Epithelial cell of proximal tubule (primary cell): ENCODE data around the gene CASP8AP2. TPM values are rescaled to one million over a fixed set of nuclear protein-coding genes. Genes with fewer than 3 reads are reported as not detected.

Experiments
- DNase-seq: peaks from one replicate; pipeline ENCODE4 v3.0.0-alpha.2; 2011; ENCODE audit warnings: low read depth
- H3K4me3 ChIP-seq: 2 replicates; pipeline ENCODE4 v1.5.1; 2011; ENCODE audit warnings: low read depth, mild to moderate bottlenecking, low read length
- total RNA-seq: library from RNA; depleted of rRNA; stranded (reverse); fragments of >200 nt; gene quantifications from 2 replicates; pipeline ENCODE4 v1.2.3, GENCODE V29; 2015
- TF ChIP-seq, protein P1 (sequence below): conservative IDR thresholded peaks from 2 replicates; pipeline ENCODE4 v1.5.1; 2012; ENCODE audit warnings: low read depth, mild to moderate bottlenecking, low read length

CASP8AP2 gene
- total RNA-seq, 1 donor from 2014 or later, result 12.5 TPM

- DNase-seq, result no peak
- TF ChIP-seq, protein P1, sequence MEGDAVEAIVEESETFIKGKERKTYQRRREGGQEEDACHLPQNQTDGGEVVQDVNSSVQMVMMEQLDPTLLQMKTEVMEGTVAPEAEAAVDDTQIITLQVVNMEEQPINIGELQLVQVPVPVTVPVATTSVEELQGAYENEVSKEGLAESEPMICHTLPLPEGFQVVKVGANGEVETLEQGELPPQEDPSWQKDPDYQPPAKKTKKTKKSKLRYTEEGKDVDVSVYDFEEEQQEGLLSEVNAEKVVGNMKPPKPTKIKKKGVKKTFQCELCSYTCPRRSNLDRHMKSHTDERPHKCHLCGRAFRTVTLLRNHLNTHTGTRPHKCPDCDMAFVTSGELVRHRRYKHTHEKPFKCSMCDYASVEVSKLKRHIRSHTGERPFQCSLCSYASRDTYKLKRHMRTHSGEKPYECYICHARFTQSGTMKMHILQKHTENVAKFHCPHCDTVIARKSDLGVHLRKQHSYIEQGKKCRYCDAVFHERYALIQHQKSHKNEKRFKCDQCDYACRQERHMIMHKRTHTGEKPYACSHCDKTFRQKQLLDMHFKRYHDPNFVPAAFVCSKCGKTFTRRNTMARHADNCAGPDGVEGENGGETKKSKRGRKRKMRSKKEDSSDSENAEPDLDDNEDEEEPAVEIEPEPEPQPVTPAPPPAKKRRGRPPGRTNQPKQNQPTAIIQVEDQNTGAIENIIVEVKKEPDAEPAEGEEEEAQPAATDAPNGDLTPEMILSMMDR, result no peak
Observed at GRCh38 chr6:89859744-89860143, 30.1 kb downstream of the CASP8AP2 start.

DNA sequence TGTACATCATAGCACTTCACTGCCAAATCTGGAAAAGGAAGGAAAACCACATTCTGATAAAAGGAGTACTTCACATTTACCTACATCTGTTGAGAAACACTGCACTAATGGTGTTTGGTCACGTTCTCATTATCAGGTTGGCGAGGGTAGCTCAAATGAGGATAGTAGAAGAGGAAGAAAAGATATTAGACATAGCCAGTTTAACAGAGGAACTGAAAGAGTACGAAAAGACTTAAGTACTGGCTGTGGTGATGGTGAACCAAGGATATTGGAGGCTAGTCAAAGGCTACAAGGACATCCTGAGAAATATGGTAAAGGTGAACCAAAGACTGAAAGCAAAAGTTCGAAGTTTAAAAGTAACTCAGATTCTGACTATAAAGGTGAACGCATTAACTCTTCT lies 32.6 kb downstream of the CASP8AP2 start:
- TF ChIP-seq, protein P1, result no peak
- no peak overlapping the region for H3K4me3 ChIP-seq
- no peak for DNase-seq

More at GRCh38 chr6:89859744-89860143, 30.1 kb downstream of the CASP8AP2 start:
- no peak overlapping the region for H3K4me3 ChIP-seq

DNA sequence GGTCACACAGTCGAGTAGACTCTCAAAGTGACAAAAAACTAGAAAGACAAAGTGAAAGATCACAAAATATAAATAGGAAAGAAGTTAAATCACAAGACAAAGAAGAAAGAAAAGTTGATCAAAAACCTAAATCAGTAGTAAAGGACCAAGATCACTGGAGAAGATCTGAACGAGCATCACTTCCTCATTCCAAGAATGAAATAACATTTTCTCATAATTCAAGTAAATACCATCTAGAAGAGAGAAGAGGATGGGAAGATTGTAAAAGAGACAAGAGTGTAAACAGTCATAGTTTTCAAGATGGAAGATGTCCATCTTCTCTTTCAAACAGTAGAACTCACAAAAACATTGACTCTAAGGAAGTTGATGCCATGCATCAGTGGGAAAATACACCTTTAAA lies 33.0 kb downstream of the CASP8AP2 start:
- H3K4me3 ChIP-seq, result no peak overlapping the region
- DNase-seq, result no peak
- TF ChIP-seq, protein P1, result no peak

DNA sequence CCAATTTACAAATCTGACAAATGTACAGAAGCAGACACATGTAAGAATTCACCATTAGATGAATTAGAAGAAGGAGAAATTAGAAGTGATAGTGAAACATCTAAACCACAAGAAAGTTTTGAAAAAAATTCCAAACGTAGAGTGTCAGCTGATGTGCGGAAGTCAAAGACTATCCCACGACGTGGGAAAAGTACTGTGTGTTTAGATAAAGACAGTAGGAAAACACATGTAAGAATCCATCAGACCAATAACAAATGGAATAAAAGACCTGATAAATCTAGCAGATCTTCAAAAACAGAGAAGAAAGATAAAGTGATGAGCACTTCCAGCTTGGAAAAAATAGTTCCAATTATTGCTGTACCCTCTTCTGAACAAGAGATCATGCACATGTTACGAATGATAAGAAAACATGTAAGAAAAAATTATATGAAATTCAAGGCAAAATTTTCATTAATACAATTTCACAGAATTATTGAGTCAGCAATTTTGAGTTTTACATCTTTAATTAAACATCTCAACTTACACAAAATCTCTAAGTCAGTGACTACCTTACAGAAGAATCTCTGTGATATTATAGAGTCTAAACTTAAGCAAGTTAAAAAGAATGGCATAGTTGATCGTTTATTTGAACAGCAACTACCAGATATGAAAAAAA lies 36.5 kb downstream of the CASP8AP2 start:
- no peak for DNase-seq
- TF ChIP-seq, protein P1, result no peak
- no peak overlapping the region for H3K4me3 ChIP-seq

DNA sequence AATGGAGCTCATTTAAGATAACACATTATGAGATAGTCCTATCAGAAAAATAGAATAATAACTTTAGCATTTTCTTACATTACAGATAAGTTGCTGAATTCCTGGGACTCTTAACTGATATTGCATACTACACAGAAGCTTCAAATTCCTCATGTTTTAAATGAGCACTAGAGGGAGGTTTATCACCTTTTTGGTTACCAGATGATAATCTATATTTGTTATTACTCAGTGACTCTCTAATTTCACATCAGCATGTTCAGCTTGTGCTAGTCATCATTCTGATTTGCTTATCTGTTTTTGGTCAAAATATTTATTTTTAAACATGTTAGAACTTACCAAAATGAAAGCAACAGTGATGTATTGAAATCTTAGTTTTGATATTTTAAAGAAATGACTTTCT lies 44.0 kb downstream of the CASP8AP2 start:
- TF ChIP-seq, protein P1, result no peak
- no peak overlapping the region for H3K4me3 ChIP-seq
- no peak for DNase-seq

DNA sequence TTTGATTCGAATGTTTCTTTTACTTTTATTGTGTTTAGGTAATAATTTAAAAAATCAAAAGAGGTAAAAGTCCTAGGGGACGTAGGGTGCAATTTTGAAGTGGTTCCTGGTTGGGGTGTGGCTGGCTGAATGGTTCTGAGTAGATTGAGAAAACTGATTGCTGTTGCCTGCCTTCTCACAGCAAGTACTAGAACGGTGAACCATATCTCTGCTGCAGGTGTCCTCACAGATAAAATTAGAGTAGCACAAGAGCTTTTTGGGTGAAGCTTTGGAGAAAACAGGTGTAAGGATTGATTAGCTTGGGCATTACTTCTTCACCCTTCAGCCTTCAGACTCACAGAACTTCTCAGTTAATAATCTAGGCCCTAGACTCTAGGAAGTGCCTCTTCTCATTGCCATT lies 44.8 kb downstream of the CASP8AP2 start:
- no peak for DNase-seq
- H3K4me3 ChIP-seq, result no peak overlapping the region
- TF ChIP-seq, protein P1, result no peak
